DOHH2 (cell line): ENCODE measurements around the gene FFAR4.

Experiments used
- H3F3A ChIP-seq: fragments of 200-600 bp; sonication (generic), shearing (Covaris generic); 2 replicates; pipeline ENCODE4 v1.6.0; 2016; ENCODE audit warnings: antibody characterized with exemption, mild to moderate bottlenecking; ENCODE audit not compliant: control insufficient read depth, insufficient read depth
- H3K27ac ChIP-seq: fragments of 200-600 bp; sonication (generic); 2 replicates; pipeline ENCODE4 v1.5.1; 2014; ENCODE audit warnings: low read depth, mild to moderate bottlenecking, low read length, moderate library complexity
- H3K27me3 ChIP-seq: fragments of 200-600 bp; sonication (generic); 2 replicates; pipeline ENCODE4 v1.6.1; 2014; ENCODE audit warnings: mild to moderate bottlenecking, low read length, mixed read lengths; ENCODE audit not compliant: control insufficient read depth
- H3K36me3 ChIP-seq: fragments of 200-600 bp; sonication (generic); 2 replicates; pipeline ENCODE4 v1.6.1; 2014; ENCODE audit warnings: mild to moderate bottlenecking, low read length, moderate library complexity, mixed read lengths; ENCODE audit not compliant: control insufficient read depth
- H3K4me1 ChIP-seq: fragments of 200-600 bp; sonication (generic); 2 replicates; pipeline ENCODE4 v1.6.1; 2014; ENCODE audit warnings: mild to moderate bottlenecking, low read length, mixed read lengths; ENCODE audit not compliant: control insufficient read depth
- H3K4me2 ChIP-seq: fragments of 200-600 bp; sonication (generic); 2 replicates; pipeline ENCODE4 v1.6.0; 2014; ENCODE audit warnings: mild to moderate bottlenecking, low read length, moderate library complexity
- H3K4me3 ChIP-seq: fragments of 200-600 bp; sonication (generic); 2 replicates; pipeline ENCODE4 v1.5.1; 2014; ENCODE audit warnings: mild to moderate bottlenecking, low read length, mixed read lengths
- H3K79me2 ChIP-seq: fragments of 200-600 bp; sonication (generic); 2 replicates; pipeline ENCODE4 v1.6.1; 2014; ENCODE audit warnings: mild to moderate bottlenecking, low read length, mixed read lengths; ENCODE audit not compliant: control insufficient read depth
- H3K9me2 ChIP-seq: fragments of 200-600 bp; sonication (generic); replicated peaks from 2 replicates; pipeline ENCODE4 v1.6.1; 2014; ENCODE audit warnings: mild to moderate bottlenecking, low read length, mixed read lengths; ENCODE audit not compliant: control insufficient read depth
- H3K9me3 ChIP-seq: fragments of 200-600 bp; sonication (generic); 2 replicates; pipeline ENCODE4 v1.6.1; 2014; ENCODE audit warnings: antibody characterized with exemption, low read length, mixed read lengths; ENCODE audit not compliant: control insufficient read depth, insufficient read depth
- H4K20me1 ChIP-seq: fragments of 200-600 bp; sonication (generic); 2 replicates; pipeline ENCODE4 v1.6.0; 2014; ENCODE audit warnings: low read depth, mild to moderate bottlenecking, antibody characterized with exemption, low read length, moderate library complexity; ENCODE audit not compliant: control insufficient read depth, insufficient read depth
- EZH2phosphoT487 ChIP-seq: fragments of 200-600 bp; sonication (generic); IDR thresholded peaks from 2 replicates; pipeline ENCODE4 v1.6.1; 2017; ENCODE audit warnings: borderline replicate concordance, mild to moderate bottlenecking, antibody characterized with exemption, low read length, moderate library complexity, mixed read lengths
- TF ChIP-seq, protein P1 (sequence below): fragments of 200-600 bp; sonication (generic); IDR thresholded peaks from one replicate; pipeline ENCODE4 v1.5.1; 2014; ENCODE audit warnings: antibody characterized with exemption, mild to moderate bottlenecking, low read depth, low read length; ENCODE audit not compliant: poor library complexity, severe bottlenecking

FFAR4 gene

DNA sequence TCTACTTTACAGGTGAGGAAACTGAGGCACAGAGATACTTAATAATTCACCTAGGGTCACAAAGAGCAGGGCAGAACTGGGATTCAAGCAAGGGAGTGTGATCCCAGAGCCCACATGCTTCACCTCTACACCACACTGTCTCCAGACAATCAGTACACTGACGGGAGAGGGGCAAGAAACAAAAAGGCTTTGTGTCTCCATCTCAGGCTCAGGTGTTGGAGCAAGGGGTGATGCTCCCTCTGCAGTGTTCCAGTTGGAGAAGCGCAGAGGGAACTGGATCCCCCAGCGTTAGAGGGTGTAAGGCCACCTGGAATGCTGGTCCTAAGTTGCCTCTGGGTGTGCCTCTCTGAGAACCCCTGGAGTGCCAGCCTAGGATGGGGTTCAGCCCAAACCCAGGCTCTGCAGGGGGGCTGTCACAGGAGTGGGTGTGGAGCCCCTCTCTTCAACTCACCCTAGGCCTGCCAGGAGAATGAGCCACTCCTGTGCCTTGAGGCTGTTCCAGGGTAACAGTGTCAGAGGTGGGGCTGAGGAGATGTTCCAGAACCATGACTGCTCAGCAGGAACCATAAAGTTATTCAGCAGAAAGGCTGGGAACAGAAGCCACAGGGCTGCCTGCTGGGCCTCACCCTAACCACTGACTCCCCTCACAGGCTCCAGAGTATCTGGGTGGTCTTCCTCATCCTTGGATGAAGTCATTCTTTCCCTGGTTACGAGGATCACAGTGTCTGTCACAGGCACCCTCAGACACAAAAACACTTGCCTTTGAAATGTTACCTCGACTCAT is 29.1 kb downstream of the FFAR4 start:
- H3K4me2 ChIP-seq, result no peak overlapping the region
- H3K4me3 ChIP-seq, result no peak overlapping the region
- H4K20me1 ChIP-seq, result no peaks in the 10 kb centered on the region
- no peaks in the 10 kb centered on the region for H3K9me3 ChIP-seq
- no peaks in the 10 kb centered on the region for H3K79me2 ChIP-seq
- no peaks in the 10 kb centered on the region for H3K36me3 ChIP-seq
- no peak overlapping the region for H3K27ac ChIP-seq
- H3K27me3 ChIP-seq, result no peaks in the 10 kb centered on the region
- H3K4me1 ChIP-seq, result no peaks in the 10 kb centered on the region
- TF ChIP-seq, protein P1, sequence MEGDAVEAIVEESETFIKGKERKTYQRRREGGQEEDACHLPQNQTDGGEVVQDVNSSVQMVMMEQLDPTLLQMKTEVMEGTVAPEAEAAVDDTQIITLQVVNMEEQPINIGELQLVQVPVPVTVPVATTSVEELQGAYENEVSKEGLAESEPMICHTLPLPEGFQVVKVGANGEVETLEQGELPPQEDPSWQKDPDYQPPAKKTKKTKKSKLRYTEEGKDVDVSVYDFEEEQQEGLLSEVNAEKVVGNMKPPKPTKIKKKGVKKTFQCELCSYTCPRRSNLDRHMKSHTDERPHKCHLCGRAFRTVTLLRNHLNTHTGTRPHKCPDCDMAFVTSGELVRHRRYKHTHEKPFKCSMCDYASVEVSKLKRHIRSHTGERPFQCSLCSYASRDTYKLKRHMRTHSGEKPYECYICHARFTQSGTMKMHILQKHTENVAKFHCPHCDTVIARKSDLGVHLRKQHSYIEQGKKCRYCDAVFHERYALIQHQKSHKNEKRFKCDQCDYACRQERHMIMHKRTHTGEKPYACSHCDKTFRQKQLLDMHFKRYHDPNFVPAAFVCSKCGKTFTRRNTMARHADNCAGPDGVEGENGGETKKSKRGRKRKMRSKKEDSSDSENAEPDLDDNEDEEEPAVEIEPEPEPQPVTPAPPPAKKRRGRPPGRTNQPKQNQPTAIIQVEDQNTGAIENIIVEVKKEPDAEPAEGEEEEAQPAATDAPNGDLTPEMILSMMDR, result no peak
- no peak for TF ChIP-seq EZH2phosphoT487
- H3K9me2 ChIP-seq, result no peaks in the 10 kb centered on the region
- no peaks in the 10 kb centered on the region for H3F3A ChIP-seq

DNA sequence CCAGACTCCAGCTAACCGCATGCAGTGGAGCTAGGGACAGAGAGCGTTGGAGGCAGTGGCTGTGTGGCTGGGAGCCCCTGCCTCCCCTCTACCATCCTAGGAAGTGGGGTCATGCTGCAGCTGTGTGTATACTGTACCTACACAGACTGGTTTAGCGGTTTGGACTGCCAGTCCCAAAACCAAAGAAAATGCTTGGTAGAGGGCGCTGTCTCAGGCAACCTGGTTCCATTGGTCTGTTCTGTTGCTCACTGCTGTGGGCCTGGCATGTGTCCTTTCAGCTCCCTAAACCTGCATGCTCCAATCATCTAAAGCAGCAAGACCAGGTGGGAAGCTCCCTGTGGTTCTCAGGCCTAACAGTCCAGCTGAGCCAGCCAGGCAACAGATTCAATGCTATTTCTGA is 30.1 kb downstream of the FFAR4 start:
- Histone ChIP-seq H3K9me2 (no peaks in the 10 kb centered on the region), H4K20me1 (no peaks in the 10 kb centered on the region), H3K9me3 (no peaks in the 10 kb centered on the region), H3K36me3 (no peaks in the 10 kb centered on the region), H3F3A (no peaks in the 10 kb centered on the region), H3K4me2 (no peak overlapping the region), H3K27ac (no peak overlapping the region), H3K4me3 (no peak overlapping the region), H3K27me3 (no peaks in the 10 kb centered on the region), H3K4me1 (no peaks in the 10 kb centered on the region), H3K79me2 (no peaks in the 10 kb centered on the region)
- no peak for TF ChIP-seq EZH2phosphoT487
- TF ChIP-seq, protein P1, result peak; percentile 20

DNA sequence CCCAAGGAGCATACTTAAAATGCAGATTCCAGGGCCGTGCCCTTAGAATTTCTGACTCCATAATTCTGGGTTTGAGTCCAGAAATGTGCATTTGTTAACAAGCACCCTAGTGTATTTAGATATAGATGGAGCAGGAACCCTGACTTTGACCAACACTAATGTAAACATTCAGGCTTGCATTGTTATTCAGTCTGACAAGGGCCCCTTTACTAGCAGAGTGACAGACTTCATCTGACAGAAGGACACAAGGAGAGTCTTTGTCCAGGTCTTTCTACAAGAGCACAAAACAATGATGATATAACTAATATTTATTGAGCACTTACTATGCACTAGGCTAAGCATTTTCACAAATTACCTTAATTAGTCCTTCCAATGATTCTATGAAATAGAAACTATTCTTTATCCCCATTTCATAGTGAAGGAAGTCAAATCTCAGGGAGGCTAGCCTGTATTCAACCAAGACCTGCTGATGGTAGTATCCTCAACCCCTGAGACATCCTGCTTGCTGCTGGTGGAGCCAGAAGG is 30.7 kb downstream of the FFAR4 start:
- Histone ChIP-seq H3K4me2 (no peak overlapping the region), H3K4me3 (no peak overlapping the region), H3K9me3 (no peaks in the 10 kb centered on the region), H3K36me3 (no peaks in the 10 kb centered on the region), H3K27me3 (no peaks in the 10 kb centered on the region), H3F3A (no peaks in the 10 kb centered on the region), H3K9me2 (no peaks in the 10 kb centered on the region), H4K20me1 (no peaks in the 10 kb centered on the region), H3K27ac (no peak overlapping the region), H3K4me1 (no peaks in the 10 kb centered on the region), H3K79me2 (no peaks in the 10 kb centered on the region)
- no peak for TF ChIP-seq EZH2phosphoT487
- TF ChIP-seq, protein P1, result no peak
